Muscle of leg (tissue), 11 donors: ENCODE measurements around the gene CYSLTR2. TPM values are rescaled to one million over a fixed set of nuclear protein-coding genes. Genes with fewer than 3 reads are reported as not detected.
"Not testable (repeated sequence)": the region's sequence is repeated elsewhere in the genome, so short reads cannot be mapped to it uniquely, and the experiment has no call there.

Experiments used
- DNase-seq: peaks from one replicate; pipeline ENCODE4 v3.0.0; 2013
- H3K27ac ChIP-seq: one replicate; pipeline ENCODE4 v1.5.1; 2013; ENCODE audit warnings: mild to moderate bottlenecking, low read length, control low read depth
- H3K27me3 ChIP-seq: one replicate; pipeline ENCODE4 v1.6.1; 2013; ENCODE audit warnings: low read length; ENCODE audit not compliant: control insufficient read depth, insufficient read depth
- H3K36me3 ChIP-seq: one replicate; pipeline ENCODE4 v1.6.1; 2013; ENCODE audit warnings: low read length; ENCODE audit not compliant: control insufficient read depth, insufficient read depth
- H3K4me1 ChIP-seq: one replicate; pipeline ENCODE4 v1.6.1; 2013; ENCODE audit warnings: low read length; ENCODE audit not compliant: control insufficient read depth, insufficient read depth
- H3K4me3 ChIP-seq: one replicate; pipeline ENCODE4 v1.5.1; 2013; ENCODE audit warnings: low read length, control low read depth
- H3K9me3 ChIP-seq: replicated peaks from 2 replicates; pipeline ENCODE4 v1.6.1; 2013; ENCODE audit warnings: low read depth, low read length; ENCODE audit not compliant: control insufficient read depth
- WGBS: methylation state at CpG from one replicate; pipeline ENCODE4 v1.1.5; 2013; ENCODE audit warnings: missing lambda C conversion rate; ENCODE audit not compliant: insufficient coverage; 5-methylcytosine and 5-hydroxymethylcytosine counted together
- polyA plus RNA-seq, 8 donors: library from polyadenylated mRNA; unstranded; fragments of 120-200 nt; gene quantifications; one replicate each; pipeline versions ENCODE4 v1.2.1 to v1.2.3, GENCODE V29; 2013; ENCODE audit warnings: inconsistent platforms in 1 of 8, low replicate concordance in 1 of 8; ENCODE audit not compliant: insufficient read length in 8 of 8, insufficient read depth in 1 of 8
- total RNA-seq: library from RNA; stranded (reverse); fragments of 120-200 nt; gene quantifications from one replicate; pipeline ENCODE4 v1.2.4, GENCODE V29; 2013

CYSLTR2 gene
- total and polyA plus RNA-seq, 9 donors, result 0.09 to 0.74 (median 0.18) TPM

- Histone ChIP-seq H3K9me3 (no peaks in the 10 kb centered on the region), H3K4me1 (no peaks in the 10 kb centered on the region), H3K4me3 (no peak overlapping the region), H3K27me3 (no peaks in the 10 kb centered on the region), H3K36me3 (no peaks in the 10 kb centered on the region), H3K27ac (peak overlapping the region; percentile 25)
- DNase-seq, result peak; percentile 71
- 7% methylated on average over 3 of the region's 4 CpGs for WGBS
Measured at GRCh38 chr13:48660361-48661076, 6.8 kb downstream of the CYSLTR2 start.

GRCh38 chr13:48661107-48661506 is 7.4 kb downstream of the CYSLTR2 start:
- H3K36me3 ChIP-seq, result no peaks in the 10 kb centered on the region
- H3K27me3 ChIP-seq, result no peaks in the 10 kb centered on the region
- WGBS, result 100% methylated on average over 2 of the region's 5 CpGs
- H3K9me3 ChIP-seq, result no peaks in the 10 kb centered on the region
- H3K4me3 ChIP-seq, result no peak overlapping the region
- H3K4me1 ChIP-seq, result no peaks in the 10 kb centered on the region
- no peak overlapping the region for H3K27ac ChIP-seq
- DNase-seq, result no peak

GRCh38 chr13:48662226-48662625 is 8.5 kb downstream of the CYSLTR2 start:
- no peaks in the 10 kb centered on the region for H3K36me3 ChIP-seq
- no peak for DNase-seq
- H3K4me3 ChIP-seq, result no peak overlapping the region
- H3K27me3 ChIP-seq, result no peaks in the 10 kb centered on the region
- H3K9me3 ChIP-seq, result peaks cover 4% of the 10 kb centered on the region
- no peak overlapping the region for H3K27ac ChIP-seq
- WGBS, result no CpG with 5 or more reads among the region's 1 CpG
- no peaks in the 10 kb centered on the region for H3K4me1 ChIP-seq

GRCh38 chr13:48667136-48667535 is 13.4 kb downstream of the CYSLTR2 start:
- no peak overlapping the region for H3K4me3 ChIP-seq
- H3K36me3 ChIP-seq, result no peaks in the 10 kb centered on the region
- peaks cover 8% of the 10 kb centered on the region for H3K9me3 ChIP-seq
- H3K27me3 ChIP-seq, result no peaks in the 10 kb centered on the region
- WGBS, result 54% methylated on average over 3 of the region's 3 CpGs
- no peak for DNase-seq
- no peak overlapping the region for H3K27ac ChIP-seq
- H3K4me1 ChIP-seq, result no peaks in the 10 kb centered on the region

GRCh38 chr13:48671421-48671820 is 17.7 kb downstream of the CYSLTR2 start:
- H3K4me3 ChIP-seq, H3K4me1 ChIP-seq, H3K27ac ChIP-seq, H3K27me3 ChIP-seq, H3K9me3 ChIP-seq, DNase-seq, H3K36me3 ChIP-seq: not testable (repeated sequence)
- 100% methylated on average over 1 of the region's 2 CpGs for WGBS

- Histone ChIP-seq H3K9me3 (no peaks in the 10 kb centered on the region), H3K27ac (no peak overlapping the region), H3K27me3 (no peaks in the 10 kb centered on the region), H3K4me1 (no peaks in the 10 kb centered on the region), H3K4me3 (no peak overlapping the region), H3K36me3 (no peaks in the 10 kb centered on the region)
- DNase-seq, result no peak
- no CpG with 5 or more reads among the region's 1 CpG for WGBS
Measured at GRCh38 chr13:48675247-48675646, 21.5 kb downstream of the CYSLTR2 start.

- WGBS, result 46% methylated on average over 3 of the region's 3 CpGs
- no peak overlapping the region for H3K27ac ChIP-seq
- no peaks in the 10 kb centered on the region for H3K27me3 ChIP-seq
- no peak overlapping the region for H3K4me3 ChIP-seq
- H3K9me3 ChIP-seq, result no peaks in the 10 kb centered on the region
- no peaks in the 10 kb centered on the region for H3K4me1 ChIP-seq
- no peaks in the 10 kb centered on the region for H3K36me3 ChIP-seq
- no peak for DNase-seq
Measured at GRCh38 chr13:48678316-48678715, 24.6 kb downstream of the CYSLTR2 start.

- no peaks in the 10 kb centered on the region for H3K27me3 ChIP-seq
- H3K9me3 ChIP-seq, result no peaks in the 10 kb centered on the region
- 86% methylated on average over 5 of the region's 10 CpGs for WGBS
- DNase-seq, result peak; percentile 26
- no peaks in the 10 kb centered on the region for H3K36me3 ChIP-seq
- no peaks in the 10 kb centered on the region for H3K4me1 ChIP-seq
- H3K4me3 ChIP-seq, result no peak overlapping the region
- no peak overlapping the region for H3K27ac ChIP-seq
Measured at GRCh38 chr13:48679941-48680680, 26.4 kb downstream of the CYSLTR2 start.

GRCh38 chr13:48680756-48681392 is 27.1 kb downstream of the CYSLTR2 start:
- no peaks in the 10 kb centered on the region for H3K36me3 ChIP-seq
- WGBS, result 88% methylated on average over 3 of the region's 6 CpGs
- no peak overlapping the region for H3K4me3 ChIP-seq
- DNase-seq, result no peak
- H3K4me1 ChIP-seq, result no peaks in the 10 kb centered on the region
- no peaks in the 10 kb centered on the region for H3K27me3 ChIP-seq
- H3K9me3 ChIP-seq, result no peaks in the 10 kb centered on the region
- no peak overlapping the region for H3K27ac ChIP-seq

GRCh38 chr13:48681905-48682304 is 28.2 kb downstream of the CYSLTR2 start:
- Histone ChIP-seq H3K36me3 (no peaks in the 10 kb centered on the region), H3K27me3 (no peaks in the 10 kb centered on the region), H3K9me3 (no peaks in the 10 kb centered on the region), H3K4me3 (no peak overlapping the region), H3K4me1 (no peaks in the 10 kb centered on the region), H3K27ac (no peak overlapping the region)
- 88% methylated on average over 1 of the region's 1 CpG for WGBS
- no peak for DNase-seq
